GM21390 (cell line): Measurements from ENCODE around the gene KCNMA1.

Source experiments
- ATAC-seq: cut with Tn5 transposase; IDR thresholded peaks from one replicate; pipeline ENCODE4 v1.9.1; 2021; ENCODE audit not compliant: unreplicated experiment

Gene KCNMA1

DNA sequence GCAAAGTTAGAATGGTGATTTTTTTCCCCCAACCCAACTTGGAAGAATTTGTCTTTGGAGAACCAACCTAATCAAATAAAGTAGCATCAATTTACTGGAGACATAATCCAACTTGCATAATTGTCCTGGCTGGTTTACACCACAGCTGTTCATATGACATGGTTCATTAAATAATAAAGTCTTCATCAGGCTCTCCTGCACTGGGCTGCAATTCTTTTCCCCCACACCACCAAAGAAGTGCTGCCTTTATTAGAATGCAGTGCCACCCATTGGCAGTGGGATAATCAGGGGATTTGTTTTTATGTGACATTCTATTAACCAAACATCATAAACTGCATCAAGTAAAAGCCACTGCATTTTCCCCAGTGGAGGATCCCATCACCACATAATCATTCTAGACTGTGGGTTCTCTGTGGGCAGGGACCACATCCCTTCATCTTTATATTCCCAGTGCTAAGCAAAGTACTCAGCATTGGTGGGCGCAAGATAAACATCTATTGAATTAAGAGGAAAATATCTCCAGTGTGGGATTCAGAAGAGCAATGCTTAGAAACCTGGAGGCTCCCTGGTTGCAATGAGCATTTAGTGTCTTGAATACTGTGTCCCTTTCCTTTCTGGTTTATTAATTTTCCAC lies 322.0 kb downstream of the KCNMA1 start:
- no peak for ATAC-seq

- ATAC-seq = no peak
Measured at GRCh38 chr10:77313066-77313750, 324.4 kb downstream of the KCNMA1 start.

GRCh38 chr10:77311186-77311585 lies 326.4 kb downstream of the KCNMA1 start:
- ATAC-seq = no peak

GRCh38 chr10:77310288-77310840 lies 327.2 kb downstream of the KCNMA1 start:
- no peak for ATAC-seq

DNA sequence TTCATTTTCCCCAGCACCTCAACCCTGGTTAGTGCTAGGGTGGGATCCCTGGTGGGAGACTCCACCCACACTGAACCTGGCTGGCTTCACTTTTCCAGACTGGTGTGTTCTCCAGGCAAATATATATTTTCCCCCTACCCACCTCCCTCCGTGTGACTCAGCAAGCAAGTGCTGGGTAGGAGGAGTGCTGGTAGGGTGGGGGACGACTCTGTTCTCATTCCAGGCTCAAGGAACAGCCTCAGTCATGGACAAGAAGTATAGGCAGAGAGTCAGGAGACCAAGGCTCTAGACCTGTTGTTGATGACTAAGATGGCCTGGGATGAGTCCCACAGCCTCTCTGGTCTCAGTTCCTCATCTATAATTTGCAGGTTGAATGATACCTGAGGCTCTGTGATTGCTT lies 328.1 kb downstream of the KCNMA1 start:
- no peak for ATAC-seq

DNA sequence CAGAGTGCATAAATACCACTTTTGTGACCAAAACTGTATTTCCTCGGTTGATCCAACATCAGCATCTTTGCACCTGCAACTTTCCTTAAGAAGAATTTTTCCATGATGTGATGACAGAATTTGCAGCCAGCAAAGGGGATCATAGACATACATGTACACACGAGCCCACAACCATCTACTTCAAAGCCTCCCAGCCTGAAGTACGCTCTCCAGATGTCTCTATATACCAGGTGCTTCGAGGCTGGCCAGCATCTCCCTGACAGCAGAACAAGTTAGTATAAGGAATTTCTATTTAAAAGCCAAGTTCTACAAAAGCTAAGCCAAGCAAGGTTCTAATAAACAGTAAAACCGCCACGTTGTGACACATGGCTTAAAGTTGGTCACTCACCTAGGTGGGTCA lies 328.5 kb downstream of the KCNMA1 start:
- ATAC-seq = no peak

- no peak for ATAC-seq
Measured at GRCh38 chr10:77308084-77308732, 329.4 kb downstream of the KCNMA1 start.

GRCh38 chr10:77306666-77307065 lies 330.9 kb downstream of the KCNMA1 start:
- no peak for ATAC-seq

DNA sequence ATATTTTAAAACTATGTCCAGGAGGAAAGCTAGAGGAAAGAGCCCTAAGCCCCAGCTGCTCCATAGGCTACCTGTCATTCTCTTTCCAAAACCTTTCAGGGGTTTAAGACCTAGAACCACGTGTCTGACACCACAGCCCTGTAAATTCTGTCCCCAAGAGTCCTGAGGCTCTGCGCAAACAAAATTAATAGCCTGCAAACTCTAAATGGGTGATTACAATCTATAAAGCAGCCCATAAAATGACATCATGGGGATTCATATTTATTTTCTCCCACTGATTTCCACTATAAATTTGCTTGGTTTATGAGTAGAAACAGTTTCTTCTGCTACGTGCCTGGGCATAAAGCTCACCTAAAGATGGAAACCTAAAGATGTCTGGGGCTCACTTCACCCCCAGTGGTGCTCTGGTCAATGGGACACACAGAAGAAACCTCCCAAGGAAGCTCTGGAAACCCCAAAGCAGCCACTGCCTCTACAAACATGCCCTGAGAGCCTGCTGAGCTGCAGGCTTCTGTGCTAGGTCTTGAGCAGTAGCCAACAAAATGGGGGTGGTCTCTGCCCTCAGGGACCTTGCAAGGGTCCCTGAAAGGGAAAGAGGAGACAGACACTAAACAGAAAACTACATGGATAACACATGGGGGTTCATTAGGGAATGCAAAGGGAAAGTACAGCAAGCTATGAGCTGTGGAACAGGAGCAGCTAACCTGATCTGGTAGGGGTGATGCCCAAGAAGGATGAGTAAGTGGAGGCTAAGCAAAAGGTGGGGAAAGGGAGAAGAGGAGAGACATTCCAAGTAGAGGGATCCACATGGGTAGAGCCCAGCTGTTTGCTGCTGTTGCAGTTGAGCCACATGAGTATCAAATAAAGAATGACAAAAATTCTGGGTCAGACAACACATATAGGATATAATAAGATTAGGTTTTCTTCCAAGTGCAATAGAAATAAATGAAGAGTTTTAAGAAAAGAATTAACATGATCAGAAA lies 331.7 kb downstream of the KCNMA1 start:
- ATAC-seq = no peak

- ATAC-seq = no peak
Measured at GRCh38 chr10:77304192-77304591, 333.4 kb downstream of the KCNMA1 start.

DNA sequence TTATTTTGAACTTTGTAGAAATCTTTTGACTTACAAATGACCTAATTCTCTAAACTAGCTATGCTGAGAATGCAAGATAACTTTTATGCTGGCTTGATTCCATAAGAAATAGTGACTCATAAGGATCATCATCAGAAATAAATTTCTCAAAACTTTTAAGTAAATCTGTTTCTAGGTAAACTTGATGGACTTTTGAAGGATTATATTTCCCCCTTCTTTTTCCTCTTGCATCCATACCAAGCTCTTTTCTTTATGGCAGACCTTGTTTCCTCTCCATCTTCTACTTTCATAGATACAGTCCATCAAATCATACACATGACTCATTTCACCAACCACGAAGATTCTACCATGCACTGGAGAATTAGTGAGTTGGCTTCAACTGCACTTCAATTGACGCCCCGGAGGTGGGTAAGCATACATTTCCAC lies 336.3 kb downstream of the KCNMA1 start:
- no peak for ATAC-seq

- ATAC-seq = no peak
Measured at GRCh38 chr10:77300682-77301302, 336.8 kb downstream of the KCNMA1 start.

DNA sequence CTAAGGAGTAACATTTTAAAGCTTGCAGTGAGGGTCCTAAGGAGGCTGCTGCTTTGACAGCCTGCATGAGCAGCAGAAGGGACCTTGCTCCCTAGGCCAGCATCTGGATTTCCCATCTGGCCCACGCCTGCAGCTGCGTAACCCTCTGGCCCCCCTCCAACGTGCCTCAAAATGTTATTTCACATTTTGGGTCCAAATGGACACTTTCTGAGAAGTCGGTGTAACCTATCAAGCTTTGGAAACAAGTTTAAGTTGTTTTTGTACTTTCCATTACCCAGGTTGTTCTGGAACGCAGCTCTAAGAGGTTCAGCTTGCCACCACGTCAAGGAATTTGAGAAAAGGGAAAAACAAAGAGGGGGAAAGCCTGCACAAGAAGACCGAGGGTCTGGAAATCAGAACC lies 338.3 kb downstream of the KCNMA1 start:
- ATAC-seq = no peak

DNA sequence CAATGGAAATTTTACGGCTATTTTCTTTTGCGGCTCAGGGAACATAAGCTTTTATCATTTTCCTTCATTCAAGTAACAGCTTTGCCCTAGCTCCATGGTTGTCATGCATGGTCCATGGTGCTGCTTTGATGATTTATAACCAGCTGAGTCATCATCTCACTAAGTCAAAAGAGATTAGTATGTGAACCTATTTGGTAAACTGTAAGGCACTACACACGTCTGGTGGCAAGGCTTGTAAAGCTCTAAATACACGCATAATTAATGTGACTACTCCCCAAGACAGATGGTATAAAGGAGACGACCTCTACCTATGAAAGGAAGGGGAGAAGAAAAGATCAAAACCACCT lies 340.2 kb downstream of the KCNMA1 start:
- no peak for ATAC-seq

DNA sequence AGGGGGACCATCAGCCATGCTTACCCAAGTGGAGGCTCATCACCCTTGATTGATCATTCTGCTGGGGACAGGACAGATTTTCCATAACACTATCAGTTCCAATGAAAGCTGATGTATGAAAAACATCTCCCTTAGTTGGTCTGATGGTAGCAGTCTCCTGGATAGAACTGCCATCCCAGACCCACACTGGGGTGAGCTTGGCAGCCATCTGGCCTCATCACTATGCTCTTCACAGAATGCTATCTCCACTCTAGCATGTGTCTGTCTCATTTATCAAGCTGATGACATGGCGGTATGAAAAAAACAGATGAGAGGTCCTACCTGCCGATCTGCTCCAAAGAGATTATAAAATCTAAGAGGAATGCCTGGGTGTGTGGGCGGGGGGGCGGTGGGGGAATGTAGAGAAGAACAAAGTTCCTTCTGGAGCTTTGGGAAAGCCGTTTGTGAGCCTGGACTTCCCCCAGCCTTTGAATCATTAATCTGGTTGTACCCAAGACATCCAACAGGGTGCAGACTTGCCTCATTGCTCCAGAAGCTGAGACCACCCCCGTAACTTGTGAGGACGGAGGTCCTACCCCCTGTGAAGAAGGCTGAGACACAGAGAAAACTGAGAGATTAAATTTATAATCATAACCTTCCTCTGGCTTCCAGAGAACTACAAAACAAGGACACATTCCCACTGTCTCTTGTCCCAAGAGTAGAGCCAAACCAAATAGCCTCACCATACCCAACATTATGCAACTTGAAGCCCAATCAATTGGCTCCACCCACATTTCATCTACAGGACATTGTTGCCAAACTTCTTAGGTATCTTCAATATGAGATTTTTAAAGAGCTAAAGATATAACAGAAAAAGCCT lies 340.8 kb downstream of the KCNMA1 start:
- ATAC-seq = no peak

- no peak for ATAC-seq
Measured at GRCh38 chr10:77293773-77294172, 343.8 kb downstream of the KCNMA1 start.

- no peak for ATAC-seq
Measured at GRCh38 chr10:77293347-77293746, 344.3 kb downstream of the KCNMA1 start.

GRCh38 chr10:77291596-77292505 lies 345.8 kb downstream of the KCNMA1 start:
- ATAC-seq = no peak
